PC-9 (cell line): ENCODE results near the gene RAD1. TPM values are rescaled to one million over a fixed set of nuclear protein-coding genes. Genes with fewer than 3 reads are reported as not detected.

Source experiments
- BruUV-seq: library from RNA; stranded (reverse); fragments of 400-500 nt; replicated peaks from 2 replicates; lab custom pipeline; 2021; lab: Mats Ljungman, UMichigan
- CTCF ChIA-PET: fragments of 300-600 bp; sonication (Branson Sonifier 250); formaldehyde crosslinking; loops from one replicate; lab custom pipeline; 2022; ENCODE audit warnings: antibody characterized with exemption; lab: Charles Lee
- POLR2A ChIA-PET: fragments of 300-600 bp; sonication (Branson Sonifier 250); formaldehyde crosslinking; loops from one replicate; lab custom pipeline; 2022; ENCODE audit warnings: antibody characterized with exemption; ENCODE audit not compliant: unreplicated experiment; lab: Charles Lee
- DNase-seq, 2 experiments: peaks; one replicate each; pipeline versions ENCODE4 v3.0.0 to v3.0.0-alpha.2; 2015 to 2022; ENCODE audit warnings: mixed read lengths in 1 of 2
- H2AFZ ChIP-seq: fragments of 200-600 bp; sonication (generic); 2 replicates; pipeline ENCODE4 v1.8.1; 2017; ENCODE audit warnings: antibody characterized with exemption
- H3F3A ChIP-seq: fragments of 200-600 bp; sonication (generic); 2 replicates; pipeline ENCODE4 v1.8.1; 2017; ENCODE audit warnings: antibody characterized with exemption, mild to moderate bottlenecking, low read depth; ENCODE audit not compliant: insufficient read depth
- H3K27ac ChIP-seq: fragments of 200-600 bp; sonication (generic); 2 replicates; pipeline ENCODE4 v1.6.1; 2016; ENCODE audit warnings: mixed run types
- H3K27me3 ChIP-seq: fragments of 200-600 bp; sonication (generic); 2 replicates; pipeline ENCODE4 v1.6.1; 2016; ENCODE audit warnings: low read depth, mixed run types; ENCODE audit not compliant: insufficient read depth
- H3K36me3 ChIP-seq: fragments of 200-600 bp; sonication (generic); 2 replicates; pipeline ENCODE4 v1.6.1; 2016; ENCODE audit warnings: low read depth, mixed run types
- H3K4me1 ChIP-seq: fragments of 200-600 bp; sonication (generic); replicated peaks from 2 replicates; pipeline ENCODE4 v1.6.1; 2016; ENCODE audit warnings: mixed run types; ENCODE audit not compliant: insufficient read depth
- H3K4me2 ChIP-seq: fragments of 200-600 bp; sonication (generic); 2 replicates; pipeline ENCODE4 v1.6.1; 2017; ENCODE audit warnings: mixed run types
- H3K4me3 ChIP-seq: fragments of 200-600 bp; sonication (generic); 2 replicates; pipeline ENCODE4 v1.6.1; 2016; ENCODE audit warnings: mixed run types
- H3K79me2 ChIP-seq: fragments of 200-600 bp; sonication (generic); 2 replicates; pipeline ENCODE4 v1.6.1; 2017; ENCODE audit warnings: low read depth, mixed run types
- H3K9me2 ChIP-seq: fragments of 200-600 bp; sonication (generic); 2 replicates; pipeline ENCODE4 v1.8.1; 2017; ENCODE audit warnings: mild to moderate bottlenecking; ENCODE audit not compliant: insufficient read depth
- H3K9me3 ChIP-seq: fragments of 200-600 bp; sonication (generic); 2 replicates; pipeline ENCODE4 v1.8.1; 2016; ENCODE audit warnings: low read depth; ENCODE audit not compliant: insufficient read depth
- H4K20me1 ChIP-seq: fragments of 200-600 bp; sonication (generic); 2 replicates; pipeline ENCODE4 v1.8.1; 2017; ENCODE audit not compliant: insufficient read depth
- CTCF ChIP-seq: fragments of 200-600 bp; sonication (generic); conservative IDR thresholded peaks from 2 replicates; pipeline ENCODE4 v1.6.1; 2017; ENCODE audit warnings: mixed run types, antibody characterized with exemption, mild to moderate bottlenecking, moderate library complexity
- EZH2 ChIP-seq: fragments of 200-600 bp; sonication (generic); IDR thresholded peaks from 2 replicates; pipeline ENCODE4 v1.8.0; 2017; ENCODE audit warnings: antibody characterized with exemption, low read depth
- intact Hi-C: fragments of 100-400 bp; cut with micrococcal nuclease; formaldehyde crosslinking; loops from one replicate; pipeline ENCODE4 v1.10.0; 2022; ENCODE audit not compliant: unreplicated experiment
- total RNA-seq: library from RNA; stranded (reverse); gene quantifications from 2 replicates; pipeline ENCODE4 v1.2.3, GENCODE V29; 2021

Gene RAD1
- total RNA-seq, 1 experiment from 2014 or later: 63.0 TPM

GRCh38 chr5:34944044-34944443 lies 28.7 kb upstream of the RAD1 start:
- no peak for DNase-seq
- Histone ChIP-seq H4K20me1 (no peaks in the 10 kb centered on the region), H3K79me2 (no peaks in the 10 kb centered on the region), H3K4me2 (no peak overlapping the region), H3K4me3 (no peak overlapping the region), H3K4me1 (no peaks in the 10 kb centered on the region), H2AFZ (no peak overlapping the region), H3K9me3 (no peaks in the 10 kb centered on the region), H3K36me3 (peaks cover 20% of the 10 kb centered on the region), H3K27ac (no peak overlapping the region), H3F3A (no peaks in the 10 kb centered on the region), H3K27me3 (no peaks in the 10 kb centered on the region), H3K9me2 (no peaks in the 10 kb centered on the region)
- TF ChIP-seq EZH2 (no peak), CTCF (no peak)
- intact Hi-C loops: loop anchor here (2.0 kb wide), 1 partner anchor 13 kb away; no protein-coding TSS in a partner anchor
- CTCF ChIA-PET: interaction anchor here (1.0 kb wide), 1 partner anchor 14 kb away, joined by 3 read pairs; the partner anchor contains the start of gene DNAJC21
- BruUV-seq: no TSS peak
- POLR2A ChIA-PET: interaction anchor here (0.6 kb wide), 1 partner anchor 11 kb away, joined by 4 read pairs; no protein-coding TSS in a partner anchor

GRCh38 chr5:34941936-34942335 lies 26.6 kb upstream of the RAD1 start:
- H3K27ac ChIP-seq: no peak overlapping the region
- H4K20me1 ChIP-seq: no peaks in the 10 kb centered on the region
- H3K27me3 ChIP-seq: no peaks in the 10 kb centered on the region
- H3K9me3 ChIP-seq: no peaks in the 10 kb centered on the region
- intact Hi-C loops: no loop called here
- no peaks in the 10 kb centered on the region for H3K9me2 ChIP-seq
- no peak for DNase-seq
- ChIA-PET CTCF (no interaction called here), POLR2A (no interaction called here)
- no peaks in the 10 kb centered on the region for H3K4me1 ChIP-seq
- peaks cover 21% of the 10 kb centered on the region for H3K36me3 ChIP-seq
- TF ChIP-seq CTCF: no peak
- no peak for TF ChIP-seq EZH2
- no TSS peak for BruUV-seq
- H3K4me2 ChIP-seq: no peak overlapping the region
- H3K79me2 ChIP-seq: no peaks in the 10 kb centered on the region
- no peak overlapping the region for H3K4me3 ChIP-seq
- no peak overlapping the region for H2AFZ ChIP-seq
- H3F3A ChIP-seq: no peaks in the 10 kb centered on the region

- POLR2A ChIA-PET: no interaction called here
- H3K4me1 ChIP-seq: peaks cover 20% of the 10 kb centered on the region
Measured at GRCh38 chr5:34932947-34933346, 17.6 kb upstream of the RAD1 start.

More at GRCh38 chr5:34932947-34933346, 17.6 kb upstream of the RAD1 start:
- Histone ChIP-seq H3K79me2 (peaks cover 54% of the 10 kb centered on the region), H3K36me3 (peaks cover 23% of the 10 kb centered on the region), H3F3A (peaks cover 23% of the 10 kb centered on the region), H3K9me2 (no peaks in the 10 kb centered on the region), H3K27me3 (no peaks in the 10 kb centered on the region), H4K20me1 (peaks cover 3% of the 10 kb centered on the region), H3K4me3 (no peak overlapping the region), H3K27ac (no peak overlapping the region), H2AFZ (no peak overlapping the region), H3K9me3 (no peaks in the 10 kb centered on the region), H3K4me2 (no peak overlapping the region)
- no peak for DNase-seq
- BruUV-seq: no TSS peak
- intact Hi-C loops: loop anchor here (5.0 kb wide), 1 partner anchor 1219 kb away; the partner anchor contains the start of genes LMBRD2 and SKP2
- TF ChIP-seq EZH2 (no peak), CTCF (no peak)
- CTCF ChIA-PET: no interaction called here
